ENCODE results near the gene MACROD1. TPM values are rescaled to one million over a fixed set of nuclear protein-coding genes. Genes with fewer than 3 reads are reported as not detected.
A peak's percentile ranks its signal among the peaks of the same experiment; 100 is the strongest.

MACROD1 gene
- total and polyA plus RNA-seq, 9 of the 15 experiments (the other 6 are each of a cell fraction or from before 2014, with no cell fraction given): 1.1 to 60.0 (median 26.4) TPM

- no peak for TF ChIP-seq ETV6 (IDR thresholded peaks at IDR 0.05; ENCODE audit: borderline replicate concordance in 1 of 2, low read depth in 2 of 2, low read length in 1 of 2)
- no peak for TF ChIP-seq ETV6 (CRISPR knock-in tag; IDR thresholded peaks at IDR 0.05; ENCODE audit: borderline replicate concordance)
- no peak for TF ChIP-seq MED1 (CRISPR knock-in tag; IDR thresholded peaks at IDR 0.05; ENCODE audit: borderline replicate concordance)
- no peak for TF ChIP-seq ZNF354B (CRISPR knock-in tag; IDR thresholded peaks at IDR 0.05)
- TF ChIP-seq JUND (IDR thresholded peaks at IDR 0.05; ENCODE audit: borderline replicate concordance, low read depth, low read length): no peak
- TF ChIP-seq JUND (tag; IDR thresholded peaks at IDR 0.05; ENCODE audit: borderline replicate concordance, low read depth, low read length): no peak
- TF ChIP-seq RFX1 (IDR thresholded peaks at IDR 0.05): no peak
- TF ChIP-seq RAD21 (CRISPR knock-in tag; conservative IDR thresholded peaks at IDR 0.05 in 1 of 2, IDR thresholded peaks at IDR 0.05 in 1 of 2): 0 out of 4 replicates have a peak, but pooled peaks of 1 of the 2 experiments have one; percentile 11
Observed at GRCh38 chr11:63985812-63986155, 180.1 kb downstream of the MACROD1 start (continued).

GRCh38 chr11:63979426-63979825, 186.5 kb downstream of the MACROD1 start:
- no peak for DNase-seq (ENCODE audit: extremely low read depth in 1 of 4, low spot score in 3 of 4)
- H3K27me3 ChIP-seq (ENCODE audit: control insufficient read depth in 2 of 2, insufficient read depth in 2 of 2, low read length in 2 of 2): no peaks in the 10 kb centered on the region
- no peak overlapping the region for H3K27ac ChIP-seq (ENCODE audit: extremely low read depth, low read depth, low read length)
- no peak for ATAC-seq
- peaks cover 10 to 32% of the 10 kb centered on the region in 2 experiments; a peak in 4 of 5 replicates for H3K4me1 ChIP-seq (replicated peaks in 1 of 2; ENCODE audit: control insufficient read depth in 2 of 2, insufficient read depth in 2 of 2, low read length in 2 of 2)
- BruUV-seq (replicated peaks): no TSS peak
- H3K4me3 ChIP-seq: no peak overlapping the region
- no peak overlapping the region for H2AFZ ChIP-seq (ENCODE audit: low read depth, low read length)
- FAIRE-seq: no peak
- peaks cover 45% of the 10 kb centered on the region for H3K79me2 ChIP-seq (ENCODE audit: control insufficient read depth, insufficient read depth, low read length)
- ChIA-PET POLR2A (interaction anchor here (0.6 to 1.5 kb wide), 4 partner anchors 8 to 62 kb away, joined by 3 to 5 read pairs (median 4); no protein-coding TSS in a partner anchor), CTCF (ENCODE audit: low intra/inter-chr PET ratio) (no interaction called here)
- H3K36me3 ChIP-seq (ENCODE audit: control insufficient read depth, insufficient read depth, low read length): peaks cover 29% of the 10 kb centered on the region
- in situ Hi-C loops (cut with MboI) (no loop called here), intact Hi-C loops (cut with micrococcal nuclease) (no loop called here)
- H3K9ac ChIP-seq (ENCODE audit: insufficient read depth in 1 of 2, low read depth in 2 of 2, low read length in 2 of 2): 0 out of 4 replicates have a peak overlapping the region, but pooled peaks of 1 of the 2 experiments have one; percentile 10
- H3K4me2 ChIP-seq (ENCODE audit: insufficient read depth, low read length): no peak overlapping the region
- peaks cover 17% of the 10 kb centered on the region for H4K20me1 ChIP-seq (replicated peaks; ENCODE audit: control insufficient read depth, insufficient read depth, low read length)
- 95% methylated on average over 5 of the region's 5 CpGs for WGBS (ENCODE audit: insufficient coverage, low coverage, missing lambda C conversion rate)
- no peaks in the 10 kb centered on the region for H3K9me1 ChIP-seq (ENCODE audit: control insufficient read depth, insufficient read depth, low read length)
- peak; percentile 49; the same call in 1 of the 2 replicates for TF ChIP-seq POLR2G (IDR thresholded peaks at IDR 0.05; ENCODE audit: low read depth, low read length)
- TF ChIP-seq SNAPC5 (CRISPR knock-in tag; IDR thresholded peaks at IDR 0.05): no peak
- no peak for TF ChIP-seq ATF2 (CRISPR knock-in tag; IDR thresholded peaks at IDR 0.05)
- TF ChIP-seq RBFOX2 (IDR thresholded peaks at IDR 0.05; ENCODE audit: low read depth, low read length): peak; percentile 50; the same call in 1 of the 2 replicates
- no peak for TF ChIP-seq NFE2 (IDR thresholded peaks at IDR 0.05; ENCODE audit: low read depth)
- no peak for TF ChIP-seq YY1 (IDR thresholded peaks at IDR 0.05; ENCODE audit: borderline replicate concordance in 1 of 3, control insufficient read depth in 1 of 3, extremely low read depth in 1 of 3, insufficient read depth in 3 of 3, insufficient read length in 1 of 3, insufficient replicate concordance in 2 of 3, low read depth in 1 of 3, low read length in 2 of 3)
- TF ChIP-seq ZC3H11A (IDR thresholded peaks at IDR 0.05; ENCODE audit: low read depth, low read length): no peak
- H3K9me3 ChIP-seq (replicated peaks; ENCODE audit: control insufficient read depth, insufficient read depth, low read depth, low read length): no peaks in the 10 kb centered on the region
